ENCODE data around the gene NFIX.

DNA sequence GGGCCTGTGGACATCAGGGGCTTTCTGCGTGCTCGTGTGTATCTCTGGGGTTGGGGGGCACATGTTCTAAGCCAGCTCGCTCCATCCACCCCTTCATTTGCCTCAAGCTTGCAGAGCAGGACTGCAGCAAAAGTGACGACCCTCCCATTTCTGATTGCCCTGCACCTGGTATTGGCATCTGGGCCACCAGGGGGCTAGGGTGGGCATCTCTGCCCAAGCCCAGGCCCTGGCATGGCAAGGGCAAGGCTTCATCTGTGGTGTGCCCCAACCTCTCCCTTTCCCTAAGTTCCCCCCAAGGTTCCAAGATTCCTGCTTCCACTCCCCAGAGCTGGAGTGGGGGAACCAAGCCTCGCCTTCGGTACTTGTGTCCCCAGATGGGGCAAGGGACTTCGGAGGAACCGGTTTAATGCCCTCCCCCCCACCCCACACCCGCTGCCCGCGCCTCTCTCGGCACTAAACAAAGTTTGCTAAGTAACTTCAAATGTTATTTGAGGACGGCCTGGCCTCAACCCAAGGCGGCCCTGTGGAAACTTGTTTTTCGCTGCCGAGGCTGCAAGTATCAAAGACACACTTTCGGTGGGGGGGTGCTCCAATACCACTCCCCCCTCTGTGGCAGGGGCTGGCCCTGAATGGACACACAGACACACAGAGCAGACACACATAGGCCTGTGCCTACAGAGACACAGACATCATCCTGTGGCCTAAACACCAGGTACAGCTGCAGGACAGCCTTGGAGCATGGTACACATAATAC lies 12.2 kb downstream of the NFIX start:
- TF ChIP-seq, protein P1, sequence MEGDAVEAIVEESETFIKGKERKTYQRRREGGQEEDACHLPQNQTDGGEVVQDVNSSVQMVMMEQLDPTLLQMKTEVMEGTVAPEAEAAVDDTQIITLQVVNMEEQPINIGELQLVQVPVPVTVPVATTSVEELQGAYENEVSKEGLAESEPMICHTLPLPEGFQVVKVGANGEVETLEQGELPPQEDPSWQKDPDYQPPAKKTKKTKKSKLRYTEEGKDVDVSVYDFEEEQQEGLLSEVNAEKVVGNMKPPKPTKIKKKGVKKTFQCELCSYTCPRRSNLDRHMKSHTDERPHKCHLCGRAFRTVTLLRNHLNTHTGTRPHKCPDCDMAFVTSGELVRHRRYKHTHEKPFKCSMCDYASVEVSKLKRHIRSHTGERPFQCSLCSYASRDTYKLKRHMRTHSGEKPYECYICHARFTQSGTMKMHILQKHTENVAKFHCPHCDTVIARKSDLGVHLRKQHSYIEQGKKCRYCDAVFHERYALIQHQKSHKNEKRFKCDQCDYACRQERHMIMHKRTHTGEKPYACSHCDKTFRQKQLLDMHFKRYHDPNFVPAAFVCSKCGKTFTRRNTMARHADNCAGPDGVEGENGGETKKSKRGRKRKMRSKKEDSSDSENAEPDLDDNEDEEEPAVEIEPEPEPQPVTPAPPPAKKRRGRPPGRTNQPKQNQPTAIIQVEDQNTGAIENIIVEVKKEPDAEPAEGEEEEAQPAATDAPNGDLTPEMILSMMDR (IDR thresholded peaks at IDR 0.05; ENCODE audit: insufficient read depth, low read depth, low read length) = no peak
- TF ChIP-seq EZH2 (IDR thresholded peaks at IDR 0.05; ENCODE audit: insufficient read depth, low read length) = no peak

All from astrocyte (in vitro differentiated cells and primary cell).